HepG2 (cell line): ENCODE data around the gene TNXB. TPM values are rescaled to one million over a fixed set of nuclear protein-coding genes. Genes with fewer than 3 reads are reported as not detected.
"Not testable (repeated sequence)": the region's sequence is repeated elsewhere in the genome, so short reads cannot be mapped to it uniquely, and the experiment has no call there.

Experiments
- ATAC-seq: fragments of 200-7000 bp; cut with Tn5 transposase; 3 replicates; pipeline ENCODE4 v1.9.1; 2020; ENCODE audit warnings: mild to moderate bottlenecking, moderate library complexity
- BruUV-seq: library from RNA; stranded (reverse); fragments of 400-500 nt; replicated peaks from 2 replicates; lab custom pipeline; 2021; lab: Mats Ljungman, UMichigan
- CTCF ChIA-PET: fragments of 300-600 bp; formaldehyde crosslinking; extraction: SDS; loops from one replicate; lab custom pipeline; 2021; ENCODE audit warnings: low total read pairs, inconsistent platforms, low intra/inter-chr PET ratio; lab: Yijun Ruan, JAX
- POLR2A ChIA-PET: fragments of 350-600 bp; sonication (Branson Sonifier 250); formaldehyde crosslinking; loops from one replicate; lab custom pipeline; 2020; ENCODE audit warnings: antibody characterized with exemption, inconsistent platforms; lab: Yijun Ruan, JAX
- DNase-seq: peaks from one replicate; pipeline ENCODE4 v3.0.0-alpha.2; 2015; ENCODE audit warnings: low spot score
- FAIRE-seq: peaks from 3 replicates; lab custom pipeline; 2011; peaks lifted over from hg19 to GRCh38; lab: Jason Lieb, UNC
- H2AFZ ChIP-seq: one replicate; pipeline ENCODE4 v1.6.1; 2011; ENCODE audit warnings: low read length, inconsistent platforms
- H3K27ac ChIP-seq: fragments of 300-600 bp; 3 replicates; pipeline ENCODE4 v1.8.0; 2011; ENCODE audit warnings: mixed run types, mild to moderate bottlenecking, mixed read lengths, low read length, inconsistent platforms; ENCODE audit not compliant: insufficient read depth; ENCODE audit errors: extremely low read length
- H3K27me3 ChIP-seq, 2 experiments: fragments of 200-600 bp in 1 of 2; 2 replicates in 1 of 2; 3 replicates in 1 of 2; pipeline versions ENCODE4 v1.6.0 to v1.8.0; 2011; ENCODE audit warnings: low read length in 2 of 2, mild to moderate bottlenecking in 2 of 2, moderate library complexity in 2 of 2, inconsistent platforms in 1 of 2; ENCODE audit not compliant: insufficient read depth in 2 of 2, control insufficient read depth in 1 of 2
- H3K36me3 ChIP-seq, 2 experiments: fragments of 200-600 bp in 1 of 2; replicated peaks in 1 of 2; 2 replicates in 1 of 2; 3 replicates in 1 of 2; pipeline versions ENCODE4 v1.5.1 to v1.8.0; 2011; ENCODE audit warnings: low read length in 2 of 2, inconsistent platforms in 1 of 2; ENCODE audit not compliant: insufficient read depth in 2 of 2, control insufficient read depth in 1 of 2
- H3K4me1 ChIP-seq: 2 replicates; pipeline ENCODE4 v1.5.1; 2012; ENCODE audit warnings: low read length, inconsistent platforms; ENCODE audit not compliant: insufficient read depth
- H3K4me2 ChIP-seq: 2 replicates; pipeline ENCODE4 v1.6.0; 2011; ENCODE audit warnings: low read depth, low read length, inconsistent platforms
- H3K4me3 ChIP-seq, 3 experiments: fragments of 200-600 bp in 1 of 3; sonication (generic), shearing (Covaris generic) in 1 of 3; replicated peaks in 1 of 3; 2 replicates each; pipeline ENCODE4 v1.5.1; 2011 to 2016; ENCODE audit warnings: low read length in 3 of 3, inconsistent platforms in 2 of 3, low read depth in 2 of 3, mild to moderate bottlenecking in 2 of 3, control low read depth in 1 of 3, mixed read lengths in 1 of 3; ENCODE audit not compliant: insufficient read depth in 1 of 3
- H3K79me2 ChIP-seq: one replicate; pipeline ENCODE4 v1.6.1; 2011; ENCODE audit warnings: low read length, inconsistent platforms; ENCODE audit not compliant: insufficient read depth
- H3K9ac ChIP-seq: 2 replicates; pipeline ENCODE4 v1.6.0; 2011; ENCODE audit warnings: mild to moderate bottlenecking, low read depth, low read length, inconsistent platforms; ENCODE audit not compliant: insufficient read depth
- H3K9me3 ChIP-seq: 2 replicates; pipeline ENCODE4 v1.5.1; 2012; ENCODE audit warnings: mild to moderate bottlenecking, low read length
- H4K20me1 ChIP-seq: 2 replicates; pipeline ENCODE4 v1.6.0; 2011; ENCODE audit warnings: inconsistent platforms, mild to moderate bottlenecking, low read length, moderate library complexity; ENCODE audit not compliant: insufficient read depth
- EP300 ChIP-seq, 3 experiments: sonication (generic) in 1 of 3; formaldehyde crosslinking in 1 of 3; IDR thresholded peaks; 2 replicates each; pipeline versions ENCODE4 v1.5.1 to v1.6.1; 2011 to 2020; ENCODE audit warnings: low read depth in 2 of 3, low read length in 2 of 3, borderline replicate concordance in 1 of 3, improper control_type of control experiment in 1 of 3, mild to moderate bottlenecking in 1 of 3, missing genetic modification reagents in 1 of 3, moderate library complexity in 1 of 3
- FOXO1 ChIP-seq: sonication (generic); formaldehyde crosslinking; IDR thresholded peaks from 2 replicates; pipeline ENCODE4 v1.4.0; 2020; ENCODE audit warnings: missing genetic modification reagents
- SMC3 ChIP-seq: IDR thresholded peaks from 2 replicates; pipeline ENCODE4 v1.6.1; 2011; ENCODE audit warnings: low read length, improper control_type of control experiment
- SPEN ChIP-seq: sonication (generic); formaldehyde crosslinking; IDR thresholded peaks from 2 replicates; pipeline ENCODE4 v1.5.1; 2020; ENCODE audit warnings: low read depth, mild to moderate bottlenecking, missing genetic modification reagents
- TGIF2 ChIP-seq: IDR thresholded peaks from 2 replicates; pipeline ENCODE4 v1.6.1; 2016; ENCODE audit warnings: control low read depth, missing compliant biosample characterization
- ZNF619 ChIP-seq: sonication (generic); formaldehyde crosslinking; IDR thresholded peaks from 2 replicates; pipeline ENCODE4 v1.4.0; 2020; ENCODE audit warnings: mild to moderate bottlenecking, missing genetic modification reagents
- WGBS: methylation state at CpG from one replicate; pipeline ENCODE4 v1.1.6; 2017; ENCODE audit warnings: low lambda C conversion rate; 5-methylcytosine and 5-hydroxymethylcytosine counted together
- in situ Hi-C: cut with HindIII; loops from 2 replicates; pipeline ENCODE4 v1.10.0; 2017; ENCODE audit warnings: low pct_unique_long_range_greater_than_20kb; ENCODE audit not compliant: extremely low pct_ligation_motif_present
- intact Hi-C: fragments of 100-400 bp; cut with micrococcal nuclease; formaldehyde crosslinking; loops from one replicate; pipeline ENCODE4 v1.10.0; 2022; ENCODE audit not compliant: unreplicated experiment
- polyA plus RNA-seq, 8 experiments: library from polyadenylated mRNA; depleted of rRNA in 3 of 8; stranded (reverse) in 7 of 8; unstranded in 1 of 8; fragments of >200 nt; fragmentation: Illumina TruSeq in 4 of 8; extraction: Trizol in 4 of 8; gene quantifications; 2 replicates each; pipeline versions ENCODE4 v1.2.1 to v1.2.3, GENCODE V29; 2011 to 2016; ENCODE audit warnings: low read depth in 4 of 8, missing spikeins in 1 of 8, mixed read lengths in 1 of 8; ENCODE audit not compliant: insufficient read depth in 1 of 8
- total RNA-seq, 5 experiments: library from RNA; depleted of rRNA; stranded (reverse); fragments of >200 nt; fragmentation: Illumina TruSeq; extraction: Trizol; gene quantifications; 2 replicates each; pipeline ENCODE4 v1.2.3, GENCODE V29; 2016; ENCODE audit warnings: low read depth in 1 of 5
- TF ChIP-seq, protein P1 (sequence below): sonication (generic); formaldehyde crosslinking; IDR thresholded peaks from 2 replicates; pipeline ENCODE4 v1.5.0; 2020; ENCODE audit warnings: mild to moderate bottlenecking, missing genetic modification reagents, borderline replicate concordance

The TNXB gene
- total and polyA plus RNA-seq, 2 of the 13 experiments (the other 11 are each of a cell fraction or from before 2014, with no cell fraction given): 1.6 to 2.7 TPM

- in situ Hi-C loops: no loop called here
- POLR2A ChIA-PET: no interaction called here
- no peaks in the 10 kb centered on the region for H4K20me1 ChIP-seq
These were observed 51.2 kb downstream of the TNXB start for GRCh38 chr6:32057966-32058365.

GRCh38 chr6:32056254-32056653 lies 52.9 kb downstream of the TNXB start:
- Histone ChIP-seq H3K27ac (no peak overlapping the region), H3K9ac (no peak overlapping the region), H3K4me3 (no peak overlapping the region), H3K9me3 (no peaks in the 10 kb centered on the region), H3K4me1 (no peaks in the 10 kb centered on the region)
- no TSS peak for BruUV-seq
- ChIA-PET CTCF (no interaction called here), POLR2A (no interaction called here)
- DNase-seq: no peak
- no peak for ATAC-seq
- 52% methylated on average over 7 of the region's 7 CpGs for WGBS
- in situ Hi-C loops: no loop called here
- intact Hi-C loops: no loop called here
- no peak for TF ChIP-seq EP300 (IDR thresholded peaks at IDR 0.05; ENCODE audit: low read depth in 2 of 2, low read length in 2 of 2)
- TF ChIP-seq EP300 (CRISPR knock-in tag; IDR thresholded peaks at IDR 0.05; ENCODE audit: borderline replicate concordance): no peak
- TF ChIP-seq TGIF2 (CRISPR knock-in tag): no peak
- TF ChIP-seq SMC3: no peak
- TF ChIP-seq FOXO1 (CRISPR knock-in tag): no peak
- TF ChIP-seq, all 625 proteins: peak for 0
- Histone ChIP-seq H3K79me2 (no peaks in the 10 kb centered on the region), H4K20me1 (no peaks in the 10 kb centered on the region), H2AFZ (no peak overlapping the region), H3K36me3 (no peaks in the 10 kb centered on the region), H3K27me3 (peaks cover 27 to 72% of the 10 kb centered on the region in 2 experiments), H3K4me2 (no peak overlapping the region)
- FAIRE-seq: no peak

More at GRCh38 chr6:32057966-32058365, 51.2 kb downstream of the TNXB start:
- FAIRE-seq (no peak), ATAC-seq (0 out of 3 replicates have a peak, but pooled peaks have one; percentile 8), DNase-seq (no peak)
- Histone ChIP-seq H3K36me3 (no peaks in the 10 kb centered on the region), H3K79me2 (no peaks in the 10 kb centered on the region), H3K4me2 (no peak overlapping the region), H3K9me3 (no peaks in the 10 kb centered on the region), H3K9ac (no peak overlapping the region), H3K4me3 (no peak overlapping the region), H3K27me3 (peaks cover 22 to 67% of the 10 kb centered on the region in 2 experiments), H2AFZ (no peak overlapping the region), H3K27ac (no peak overlapping the region), H3K4me1 (no peaks in the 10 kb centered on the region)
- BruUV-seq: no TSS peak
- 37% methylated on average over 16 of the region's 17 CpGs for WGBS
- CTCF ChIA-PET: no interaction called here
- intact Hi-C loops: no loop called here
- TF ChIP-seq, protein P1, sequence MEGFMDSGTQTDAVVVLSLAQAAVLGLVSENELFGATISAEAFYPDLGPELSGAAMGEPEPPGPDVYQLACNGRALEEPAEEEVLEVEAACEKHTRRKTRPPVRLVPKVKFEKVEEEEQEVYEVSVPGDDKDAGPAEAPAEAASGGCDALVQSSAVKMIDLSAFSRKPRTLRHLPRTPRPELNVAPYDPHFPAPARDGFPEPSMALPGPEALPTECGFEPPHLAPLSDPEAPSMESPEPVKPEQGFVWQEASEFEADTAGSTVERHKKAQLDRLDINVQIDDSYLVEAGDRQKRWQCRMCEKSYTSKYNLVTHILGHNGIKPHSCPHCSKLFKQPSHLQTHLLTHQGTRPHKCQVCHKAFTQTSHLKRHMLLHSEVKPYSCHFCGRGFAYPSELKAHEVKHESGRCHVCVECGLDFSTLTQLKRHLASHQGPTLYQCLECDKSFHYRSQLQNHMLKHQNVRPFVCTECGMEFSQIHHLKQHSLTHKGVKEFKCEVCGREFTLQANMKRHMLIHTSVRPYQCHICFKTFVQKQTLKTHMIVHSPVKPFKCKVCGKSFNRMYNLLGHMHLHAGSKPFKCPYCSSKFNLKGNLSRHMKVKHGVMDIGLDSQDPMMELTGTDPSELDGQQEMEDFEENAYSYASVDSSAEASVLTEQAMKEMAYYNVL (CRISPR knock-in tag): no peak
- no peak for TF ChIP-seq SPEN (CRISPR knock-in tag)
- no peak for TF ChIP-seq ZNF619

DNA sequence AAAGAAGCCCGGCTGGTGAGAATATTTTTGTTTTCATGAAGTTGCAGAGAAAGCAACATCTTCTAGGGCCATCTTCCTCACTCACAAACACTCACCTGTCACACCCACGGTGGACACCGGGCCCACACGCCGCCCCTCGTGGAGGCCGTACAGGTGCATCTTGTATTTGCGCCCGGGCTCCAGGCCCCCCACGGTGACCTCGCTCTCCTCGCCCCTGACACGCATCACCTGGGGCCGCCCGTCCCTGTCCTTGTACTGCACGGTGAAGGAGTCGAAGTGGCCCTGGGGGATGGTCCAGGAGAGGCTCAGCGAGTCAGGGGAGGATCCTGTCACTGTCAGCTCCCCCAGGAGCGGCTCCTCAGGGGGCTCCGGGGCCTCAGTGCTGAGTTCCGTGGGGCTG lies 53.4 kb downstream of the TNXB start:
- 44% methylated on average over 19 of the region's 21 CpGs for WGBS
- FAIRE-seq, H3K4me3 ChIP-seq, H3K9ac ChIP-seq, ATAC-seq, H3K79me2 ChIP-seq, H3K36me3 ChIP-seq, DNase-seq, CTCF ChIA-PET, H3K4me2 ChIP-seq, H3K27ac ChIP-seq, in situ Hi-C loops, H4K20me1 ChIP-seq, H2AFZ ChIP-seq, POLR2A ChIA-PET, H3K9me3 ChIP-seq, BruUV-seq, intact Hi-C loops, H3K4me1 ChIP-seq: not testable (repeated sequence)
- peaks cover 31 to 72% of the 10 kb centered on the region in 2 experiments for H3K27me3 ChIP-seq
